Ishikawa (cell line): ENCODE data around the gene KRTAP4-5.

ENCODE experiments used
- CEBPB ChIP-seq: IDR thresholded peaks from 2 replicates; pipeline ENCODE4 v1.6.1; 2012
- EP300 ChIP-seq: IDR thresholded peaks from 2 replicates; pipeline ENCODE4 v1.6.1; 2012; ENCODE audit warnings: borderline replicate concordance
- FOXM1 ChIP-seq: IDR thresholded peaks from 2 replicates; pipeline ENCODE4 v1.6.1; 2012; ENCODE audit warnings: low read depth, borderline replicate concordance
- RAD21 ChIP-seq: IDR thresholded peaks from 2 replicates; pipeline ENCODE4 v1.6.1; 2012; ENCODE audit warnings: low read depth
- TAF1 ChIP-seq: IDR thresholded peaks from 2 replicates; pipeline ENCODE4 v1.6.1; 2012; ENCODE audit warnings: low read depth, mild to moderate bottlenecking
- TF ChIP-seq, protein P1 (sequence below): IDR thresholded peaks from 2 replicates; pipeline ENCODE4 v1.6.1; 2012

DNA sequence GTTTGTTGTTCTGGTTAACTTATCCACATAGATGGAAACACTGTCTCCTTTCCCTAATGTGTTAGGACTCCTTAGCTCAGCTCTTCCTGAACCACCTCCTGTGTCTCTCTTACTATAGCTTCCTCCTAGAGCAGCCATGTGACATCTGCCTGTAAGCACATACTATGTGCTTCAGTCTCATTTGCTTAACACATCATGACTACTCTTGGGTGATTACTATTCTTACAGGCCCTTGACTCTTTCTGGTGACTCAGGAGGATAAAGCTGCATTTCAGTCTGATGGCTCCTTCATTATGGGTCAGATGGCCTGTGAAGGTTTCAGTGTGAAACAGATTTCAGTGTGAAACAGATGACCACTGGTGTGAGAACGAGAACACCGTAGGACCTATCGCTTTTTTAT, 28.7 kb upstream of the KRTAP4-5 start:
- TF ChIP-seq, protein P1, sequence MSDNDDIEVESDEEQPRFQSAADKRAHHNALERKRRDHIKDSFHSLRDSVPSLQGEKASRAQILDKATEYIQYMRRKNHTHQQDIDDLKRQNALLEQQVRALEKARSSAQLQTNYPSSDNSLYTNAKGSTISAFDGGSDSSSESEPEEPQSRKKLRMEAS: no peak
- TF ChIP-seq CEBPB (no peak), RAD21 (no peak), TAF1 (no peak), FOXM1 (no peak), EP300 (no peak)
